Stimulated activated CD4-positive, alpha-beta T cell treated with anti-CD3 and anti-CD28 coated beads, Interleukin-12 subunit alpha, Interleukin-12 subunit beta, amount 100 ng/mL, for 24 hours (primary cell): ENCODE data around the gene ATP5PB.

Experiments used
- DNase-seq, 2 experiments: peaks; one replicate each; pipeline ENCODE4 v3.0.0-alpha.2; 2020; ENCODE audit warnings: low read depth in 2 of 2

ATP5PB gene

GRCh38 chr1:111507411-111508201 lies 58.3 kb downstream of the ATP5PB start:
- DNase-seq, result peak in 1 of 2 experiments; percentile 40

- DNase-seq, result no peak
Measured at GRCh38 chr1:111509997-111510375, 60.7 kb downstream of the ATP5PB start.

- no peak for DNase-seq
Measured at GRCh38 chr1:111511370-111511769, 62.1 kb downstream of the ATP5PB start.
